DOHH2 (cell line): Measurements from ENCODE around the gene DYTN.

Experiments
- CTCF ChIP-seq: fragments of 200-600 bp; sonication (generic); IDR thresholded peaks from one replicate; pipeline ENCODE4 v1.5.1; 2014; ENCODE audit warnings: antibody characterized with exemption, mild to moderate bottlenecking, low read depth, low read length; ENCODE audit not compliant: poor library complexity, severe bottlenecking
- EZH2phosphoT487 ChIP-seq: fragments of 200-600 bp; sonication (generic); IDR thresholded peaks from 2 replicates; pipeline ENCODE4 v1.6.1; 2017; ENCODE audit warnings: borderline replicate concordance, mild to moderate bottlenecking, antibody characterized with exemption, low read length, moderate library complexity, mixed read lengths

- TF ChIP-seq CTCF (no peak), EZH2phosphoT487 (no peak)
Measured at GRCh38 chr2:206718296-206718695, at the start of gene DYTN.
